Lower leg skin (tissue), 3 donors: ENCODE results near the gene NCAM1.

Experiments used
- CTCF ChIP-seq, 3 donors: fragments of 450-650 bp; IDR thresholded peaks; one replicate each; pipeline ENCODE4 v1.5.1; 2016; ENCODE audit warnings: antibody characterized with exemption in 3 of 3, mild to moderate bottlenecking in 3 of 3, moderate library complexity in 2 of 3
- POLR2A ChIP-seq, 2 donors: fragments of 450-650 bp; IDR thresholded peaks; one replicate each; pipeline ENCODE4 v1.6.1; 2016 to 2017; ENCODE audit warnings: antibody characterized with exemption in 2 of 2, mild to moderate bottlenecking in 1 of 2, moderate library complexity in 1 of 2

DNA sequence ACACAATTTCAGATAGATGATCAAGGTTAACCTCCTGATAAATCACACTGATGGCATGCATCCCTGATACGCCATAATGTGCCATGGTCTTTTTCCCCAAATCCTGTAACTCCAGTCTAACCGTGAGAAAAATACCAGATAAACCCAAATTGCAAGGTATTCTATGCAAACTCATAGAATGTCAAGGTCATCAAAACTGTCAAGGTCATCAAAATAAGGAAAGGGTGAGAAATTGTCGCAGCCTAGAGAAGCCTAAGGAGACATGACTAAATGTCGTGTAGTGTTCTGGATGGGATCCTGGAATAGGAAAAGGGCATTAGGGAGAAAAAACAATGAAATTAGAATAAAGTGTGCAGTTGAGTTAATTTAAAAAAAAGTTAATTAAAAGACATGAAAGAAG is 357.9 kb downstream of the NCAM1 start:
- TF ChIP-seq CTCF (IDR thresholded peaks at IDR 0.05), result no peak
- no peak for TF ChIP-seq POLR2A (IDR thresholded peaks at IDR 0.05)
